ENCODE measurements around the gene GRXCR1.

- TF ChIP-seq POLR2A (IDR thresholded peaks at IDR 0.05; ENCODE audit: low read depth, low read length) (no peak), POLR2AphosphoS5 (IDR thresholded peaks at IDR 0.05; ENCODE audit: low read depth, low read length) (no peak), TAF1 (IDR thresholded peaks at IDR 0.05; ENCODE audit: low read depth, low read length) (no peak), PAX5 (IDR thresholded peaks at IDR 0.05; ENCODE audit: insufficient read depth, low read length, severe bottlenecking) (no peak)
Measured at GRCh38 chr4:42855779-42856178, 36.7 kb upstream of the GRXCR1 start.

Data from GM12891 (cell line).